GM18870 (cell line): Measurements from ENCODE around the gene DBR1.
"Not testable (repeated sequence)": the region's sequence is repeated elsewhere in the genome, so short reads cannot be mapped to it uniquely, and the experiment has no call there.

ENCODE experiments used
- ATAC-seq: cut with Tn5 transposase; IDR thresholded peaks from one replicate; pipeline ENCODE4 v1.9.1; 2021; ENCODE audit warnings: moderate library complexity; ENCODE audit not compliant: unreplicated experiment

Gene DBR1

DNA sequence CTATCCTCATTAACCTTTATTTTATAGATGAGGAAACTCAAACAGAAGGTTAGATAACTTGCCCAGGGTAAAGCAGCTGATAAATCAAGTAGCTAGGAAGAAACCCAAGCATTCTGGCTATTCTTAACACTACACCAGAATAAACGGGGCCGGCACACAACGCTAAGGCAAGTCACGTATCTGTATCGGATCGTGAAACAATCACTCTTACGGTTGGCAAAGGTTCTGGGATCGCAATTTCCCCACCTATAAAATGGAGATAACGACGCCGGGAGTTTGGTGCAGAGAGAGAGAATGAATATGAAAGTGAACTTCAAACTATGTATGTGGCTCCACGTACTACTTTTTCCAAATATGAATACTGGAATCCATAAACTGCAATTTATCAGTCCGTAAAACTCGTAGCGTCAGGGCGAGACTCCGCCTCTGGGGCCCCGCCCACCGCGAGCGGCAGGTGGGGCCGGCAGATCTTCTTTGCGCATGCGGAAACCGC is 12.1 kb upstream of the DBR1 start:
- peak; percentile 87 for ATAC-seq

DNA sequence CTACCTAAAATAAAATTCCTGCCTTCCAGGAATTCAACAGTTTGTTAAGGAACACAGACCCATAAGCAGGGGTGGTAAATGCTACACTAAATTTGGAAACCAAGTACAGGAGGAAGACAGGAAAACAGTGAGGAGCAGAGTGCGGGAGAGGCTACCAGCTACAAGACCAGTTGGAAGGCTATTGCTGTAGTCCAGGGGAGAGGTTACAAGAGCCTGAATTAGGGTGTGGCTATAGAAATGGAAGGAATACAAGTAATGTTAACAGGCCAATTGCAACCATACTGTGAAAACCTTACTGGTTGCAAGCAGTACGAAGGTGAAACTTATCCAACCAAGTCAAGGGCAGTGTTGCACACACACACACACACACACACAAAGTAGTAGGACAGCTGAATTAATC is 11.5 kb upstream of the DBR1 start:
- no peak for ATAC-seq

DNA sequence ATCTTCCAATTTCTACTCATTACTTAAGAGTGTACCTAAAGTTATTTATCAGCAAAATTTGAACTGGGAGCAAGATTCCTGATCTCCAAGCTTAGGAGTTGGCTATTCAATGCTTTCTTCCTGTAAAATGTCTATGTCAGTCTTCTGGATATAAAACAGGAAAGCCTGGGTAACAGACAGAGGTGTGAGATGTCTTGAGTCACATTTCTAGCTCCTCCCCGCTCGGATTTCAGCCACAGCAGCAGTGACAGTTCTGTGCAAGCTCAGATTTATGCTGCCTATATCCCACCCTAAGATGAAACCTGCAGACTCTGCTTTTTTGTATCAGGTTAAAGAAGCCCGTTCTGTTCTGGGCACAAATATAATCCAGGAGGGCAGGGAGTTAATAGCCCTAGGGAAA is 10.3 kb upstream of the DBR1 start:
- ATAC-seq = no peak

DNA sequence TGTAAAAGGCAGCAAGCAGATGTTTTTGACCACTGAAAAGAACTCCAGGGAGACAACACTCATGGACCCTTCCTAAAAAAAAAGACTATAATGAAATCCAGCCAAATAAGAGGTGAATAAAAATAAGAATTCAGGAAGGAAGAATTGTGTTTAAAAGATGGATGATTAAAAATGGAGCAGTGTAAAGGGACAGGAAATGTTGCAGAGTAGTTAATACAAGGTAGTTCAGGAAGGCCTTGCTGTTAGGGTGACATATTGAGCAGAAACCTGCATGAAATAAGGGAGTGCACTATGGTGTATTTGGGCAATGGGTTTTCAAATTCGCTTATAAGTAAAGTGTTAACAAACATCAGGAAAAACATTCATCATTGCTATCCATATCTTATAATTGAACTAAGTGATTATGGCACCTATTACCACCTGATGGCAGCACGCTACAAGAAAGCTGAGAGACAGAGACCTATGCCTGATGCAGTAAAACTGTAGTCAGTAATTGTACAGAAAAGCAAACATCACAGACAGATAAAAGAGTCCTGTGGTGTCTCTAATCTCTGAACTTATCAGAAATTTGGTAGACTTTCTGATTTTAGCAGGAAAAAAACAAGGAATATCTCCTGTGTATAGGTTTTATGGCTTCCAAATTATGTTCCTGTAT is 5.8 kb upstream of the DBR1 start:
- ATAC-seq = peak; percentile 60

DNA sequence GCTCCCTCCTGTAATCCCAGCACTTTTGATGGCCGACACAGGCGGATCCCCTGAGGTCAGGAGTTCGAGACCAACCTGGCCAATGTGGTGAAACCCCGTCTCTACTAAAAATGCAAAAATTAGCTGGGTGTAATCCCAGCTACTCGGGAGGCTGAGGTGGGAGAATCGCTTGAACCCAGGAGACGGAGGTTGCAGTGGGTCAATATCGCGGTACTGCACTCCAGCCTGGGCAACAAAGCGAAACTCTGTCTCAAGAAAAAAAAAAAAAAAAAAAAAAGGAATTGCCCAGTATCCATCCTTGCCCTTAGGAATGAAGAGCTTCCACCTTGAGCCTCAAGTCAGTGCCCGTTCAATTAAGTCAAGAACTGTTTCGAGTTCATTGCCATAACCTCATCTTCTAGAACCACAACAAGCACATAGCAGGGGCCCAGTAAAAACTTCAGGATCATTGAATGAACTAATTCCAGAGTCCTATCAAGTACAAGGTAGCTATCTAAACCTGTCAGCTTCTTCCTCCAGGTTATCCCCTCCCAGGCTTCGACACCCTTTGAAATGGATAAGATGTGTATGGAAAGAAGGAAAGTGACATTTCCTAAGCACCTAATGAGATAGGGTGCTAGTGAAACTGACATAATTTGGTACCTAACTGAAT is 826 bp downstream of the DBR1 start:
- no peak for ATAC-seq

DNA sequence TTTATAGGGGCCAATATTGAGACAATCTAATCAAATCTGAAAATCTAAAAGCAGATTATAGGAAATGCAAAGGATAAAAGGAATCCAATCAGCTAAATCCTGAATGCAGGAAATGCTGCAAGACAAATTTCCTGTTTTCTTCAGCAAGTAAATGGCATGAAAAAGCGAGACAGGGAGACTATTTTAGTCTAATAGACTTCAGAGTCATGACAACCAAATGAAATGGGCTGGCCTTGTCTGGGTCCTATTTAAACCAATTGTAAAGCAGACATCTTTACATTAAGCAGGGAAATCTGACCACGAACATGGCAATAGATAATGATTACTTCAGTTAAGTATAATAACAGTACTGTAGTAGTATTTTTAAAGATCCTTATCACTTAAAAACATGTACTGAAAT is 2.1 kb downstream of the DBR1 start:
- no peak for ATAC-seq

DNA sequence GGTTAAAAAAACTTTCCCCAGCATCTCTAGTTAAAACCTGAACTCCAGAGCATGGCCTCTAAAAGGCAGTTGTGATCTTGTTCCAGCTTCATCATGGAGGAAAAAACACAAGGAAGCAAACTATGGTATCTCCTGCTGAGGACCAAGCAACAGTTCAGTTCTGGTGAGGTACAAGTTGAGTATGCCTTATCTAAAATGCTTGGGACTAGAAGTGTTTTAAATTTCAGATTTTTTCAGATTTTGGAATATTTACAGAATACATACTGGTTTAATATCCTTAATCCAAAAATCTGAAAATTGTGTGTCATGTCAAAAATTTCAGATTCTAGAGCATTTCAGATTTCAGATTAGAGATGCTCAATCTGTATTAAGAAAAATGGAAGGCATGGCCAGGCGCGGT is 9.7 kb downstream of the DBR1 start:
- no peak for ATAC-seq

DNA sequence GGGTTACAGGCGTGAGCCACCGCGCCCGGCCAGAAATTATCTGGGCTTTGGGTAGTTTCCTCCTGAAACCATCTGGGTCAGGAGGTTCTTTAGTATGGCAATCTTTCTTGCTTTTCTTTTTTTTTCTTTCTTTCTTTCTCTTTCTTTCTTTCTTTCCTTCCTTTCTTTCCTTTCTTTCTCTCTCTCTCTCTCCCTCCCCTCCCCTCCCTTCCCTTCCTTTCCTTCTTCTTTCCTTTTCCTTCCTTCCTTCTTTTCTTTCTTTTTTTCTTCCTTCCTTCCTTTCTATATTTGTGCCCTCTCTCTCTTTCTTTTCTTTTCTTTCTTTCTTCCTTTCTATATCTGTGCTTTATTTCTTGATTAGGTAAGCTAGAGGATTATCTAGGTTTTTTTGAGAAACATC is 17.0 kb downstream of the DBR1 start:
- ATAC-seq = no peak

DNA sequence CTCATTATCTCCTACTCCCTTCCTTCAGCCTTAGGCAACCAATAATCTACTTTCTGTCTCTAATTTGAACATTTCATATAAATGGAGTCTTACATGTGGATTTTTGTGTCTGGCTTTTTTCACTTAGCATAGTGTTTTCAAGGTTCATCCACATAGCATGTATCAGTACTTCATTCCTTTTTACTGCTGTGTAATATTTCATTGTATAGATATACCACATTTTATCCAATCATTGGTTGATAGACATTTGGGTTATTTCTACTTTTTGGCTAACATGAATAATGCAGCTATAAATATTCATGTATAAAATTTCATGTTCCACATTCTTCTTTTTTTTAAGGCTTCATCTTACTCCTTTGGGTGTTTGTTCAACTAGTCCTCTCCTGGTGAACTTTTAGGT is 20.2 kb downstream of the DBR1 start:
- ATAC-seq = no peak

DNA sequence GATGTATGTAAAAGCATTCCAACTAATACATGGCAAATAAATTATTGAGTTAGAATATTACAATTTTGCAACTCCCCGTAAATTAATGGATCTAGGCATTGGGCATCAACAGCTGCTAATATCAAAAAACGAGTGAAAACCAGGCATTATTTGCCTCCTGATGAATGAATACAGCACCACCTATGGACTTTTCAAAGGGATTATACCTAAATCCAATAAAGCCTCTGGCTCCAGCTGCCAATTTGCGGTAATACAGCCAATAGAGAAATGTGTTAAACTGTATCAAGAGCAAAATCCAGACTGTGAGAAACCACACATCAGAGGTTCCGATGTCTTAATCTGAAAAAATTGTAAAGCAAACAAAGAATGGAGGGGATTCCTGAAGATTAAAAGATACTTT is 26.2 kb downstream of the DBR1 start:
- ATAC-seq = no peak

DNA sequence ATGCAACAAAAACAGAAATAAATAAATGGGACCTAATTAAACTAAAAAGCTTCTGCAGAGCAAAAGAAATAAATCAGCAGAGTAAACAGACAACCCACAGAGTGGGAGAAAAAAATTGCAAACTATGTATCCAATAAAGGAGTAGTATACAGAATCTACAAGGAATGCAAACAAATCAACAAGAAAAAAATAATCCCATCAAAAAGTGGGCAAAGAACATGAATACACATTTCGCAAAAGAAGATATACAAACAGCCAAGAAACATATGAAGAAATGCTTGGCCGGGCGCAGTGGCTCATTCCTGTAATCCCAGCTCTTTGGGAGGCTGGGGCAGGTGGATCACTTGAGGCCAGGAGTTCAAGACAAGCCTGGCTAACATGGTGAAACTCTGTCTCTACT is 32.5 kb downstream of the DBR1 start:
- not testable (repeated sequence) for ATAC-seq

DNA sequence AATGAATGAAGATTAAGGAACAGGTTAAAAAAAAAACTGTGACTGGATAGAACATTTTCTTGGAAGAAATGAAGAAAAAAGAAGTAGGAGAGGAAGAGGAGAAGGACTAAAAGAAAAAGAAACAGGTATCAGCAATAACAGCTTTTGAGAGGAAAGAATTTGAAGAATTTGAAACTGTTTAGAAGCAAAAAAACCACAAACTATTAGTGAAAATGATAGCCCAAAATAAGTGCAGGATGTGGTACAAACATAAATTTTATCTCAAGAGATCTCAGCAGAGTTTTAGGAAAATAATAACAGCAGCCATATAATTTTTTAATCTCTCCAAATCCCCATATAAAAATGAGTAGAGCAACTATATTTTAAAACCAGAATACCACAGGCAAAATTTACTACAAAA is 33.8 kb downstream of the DBR1 start:
- ATAC-seq = no peak

DNA sequence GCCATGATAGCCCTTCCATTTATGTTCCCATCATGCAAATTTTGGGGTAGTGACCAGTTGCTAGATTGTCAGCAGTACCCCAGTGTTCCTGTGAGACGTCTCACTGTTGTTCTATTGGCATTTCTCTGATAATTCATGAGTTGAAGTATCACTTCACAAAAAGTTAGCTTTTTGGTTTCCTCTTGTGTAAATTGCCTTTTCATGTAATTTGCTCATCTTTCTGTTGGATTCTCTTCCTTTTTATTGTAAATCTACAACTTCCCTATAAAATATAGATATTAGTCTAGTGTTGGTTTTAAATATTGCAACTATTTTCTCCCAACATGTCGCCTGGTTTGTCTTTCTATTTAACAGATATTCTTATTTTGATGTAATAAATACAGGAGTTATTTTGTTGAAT is 35.0 kb downstream of the DBR1 start:
- ATAC-seq = no peak

DNA sequence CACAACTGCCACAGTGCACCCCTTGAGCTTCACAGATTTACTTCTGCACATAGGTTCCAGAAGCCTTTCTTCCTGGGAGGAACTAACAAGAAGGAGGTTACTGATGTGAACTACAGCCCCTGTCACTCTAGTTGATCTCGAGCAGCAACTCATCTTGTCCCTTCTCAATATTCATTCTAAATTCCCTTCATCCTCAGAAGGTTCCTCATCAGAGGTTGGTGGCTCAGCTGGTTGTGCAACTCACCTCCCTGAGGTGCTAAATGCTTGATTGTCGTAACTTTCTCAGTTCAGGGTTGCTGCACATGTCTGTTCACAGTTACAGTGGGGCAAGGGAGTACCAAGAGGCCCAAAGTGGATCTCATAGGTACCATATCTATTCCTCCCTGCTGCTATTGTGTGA is 36.9 kb downstream of the DBR1 start:
- no peak for ATAC-seq

DNA sequence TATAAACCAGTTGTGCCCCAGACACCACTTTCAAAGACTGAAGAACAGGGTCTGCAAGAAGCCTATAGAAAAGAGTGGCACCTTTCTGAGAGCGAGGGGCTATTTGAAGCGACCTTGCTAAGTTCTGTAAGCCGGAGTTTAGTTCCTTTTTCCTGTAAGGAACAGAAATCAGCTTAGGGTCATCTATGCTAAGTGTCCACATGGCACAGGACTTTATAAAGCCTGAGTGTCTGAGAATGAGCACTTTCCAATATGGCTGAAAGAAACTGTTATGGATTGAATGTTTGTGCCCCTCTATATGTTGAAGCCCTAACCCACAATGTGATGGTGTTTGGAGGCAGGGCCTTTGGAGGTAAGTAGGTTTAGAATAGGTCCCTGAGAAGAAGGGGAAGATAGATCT is 38.5 kb downstream of the DBR1 start:
- no peak for ATAC-seq

DNA sequence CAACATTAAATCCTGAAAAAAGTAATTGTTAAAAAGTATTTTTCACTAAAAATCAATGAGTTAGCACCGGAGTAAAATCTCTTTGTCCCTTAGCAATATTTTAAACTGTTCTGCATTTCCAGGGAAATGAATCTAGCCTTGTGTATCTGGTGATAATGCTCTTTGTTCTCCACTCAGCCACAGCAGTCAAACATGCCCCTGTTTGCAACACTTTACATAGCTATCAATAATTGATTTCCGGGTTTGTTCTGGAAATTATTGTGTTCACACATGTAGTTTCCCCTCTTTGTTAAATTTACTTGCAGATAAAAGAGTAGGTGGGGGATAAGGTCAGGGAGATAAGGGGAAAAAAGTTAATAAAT is 38.9 kb downstream of the DBR1 start:
- ATAC-seq = no peak

DNA sequence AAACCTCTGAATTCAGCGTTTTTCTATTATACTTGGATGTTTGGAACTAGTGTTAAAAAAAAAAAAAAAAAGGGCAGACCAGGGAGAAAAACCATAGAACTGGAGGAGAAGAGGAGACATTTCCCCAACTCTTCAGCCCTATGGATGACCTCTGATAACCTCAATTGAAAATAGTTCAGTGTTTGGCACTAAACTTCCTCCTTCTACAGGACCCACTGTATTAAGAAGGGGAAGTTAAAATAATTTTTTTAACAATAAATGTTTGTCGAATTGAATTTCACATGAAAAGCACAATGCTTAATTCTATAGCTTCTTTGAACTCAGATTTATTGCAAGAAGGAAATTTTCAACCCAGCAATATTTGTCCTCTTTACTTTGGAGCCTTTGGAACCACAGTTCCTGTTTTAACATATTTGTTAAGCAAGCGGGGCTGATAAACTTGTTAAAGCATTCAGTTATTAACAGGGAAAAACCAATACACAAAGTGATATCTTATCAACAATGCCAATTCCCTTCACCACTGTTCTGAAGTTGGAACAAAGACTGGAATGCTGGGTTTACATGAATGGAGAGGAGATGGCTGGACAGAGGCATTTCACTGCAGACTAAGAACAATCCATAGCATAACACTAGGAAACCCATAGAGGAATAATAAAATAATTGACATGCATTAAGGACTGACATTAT is 39.4 kb downstream of the DBR1 start:
- ATAC-seq = no peak

DNA sequence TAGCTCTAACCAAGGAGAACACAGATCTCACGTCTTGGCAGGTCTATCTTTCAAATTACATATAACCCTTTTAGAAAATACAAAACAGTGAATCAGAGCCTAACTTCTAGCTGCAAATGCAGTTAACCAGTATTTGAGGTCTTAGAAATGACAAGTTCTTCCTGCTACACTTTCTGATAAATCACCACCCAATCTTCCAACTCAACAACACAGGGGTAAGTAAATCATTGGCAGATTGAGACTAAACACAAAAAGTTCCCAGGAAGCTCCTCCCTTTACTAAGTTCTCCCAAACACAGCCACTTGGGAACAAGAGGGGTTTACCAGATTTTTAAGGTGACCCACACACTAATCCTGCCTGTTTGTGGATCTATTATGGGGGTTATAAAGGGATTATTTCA is 42.5 kb downstream of the DBR1 start, which contains the start of gene A4GNT:
Gene A4GNT (minus strand): TSS at position 152 of the 400 bp plus-strand sequence. CDS start 1,134 bp downstream, outside the sequence.
- ATAC-seq = no peak

DNA sequence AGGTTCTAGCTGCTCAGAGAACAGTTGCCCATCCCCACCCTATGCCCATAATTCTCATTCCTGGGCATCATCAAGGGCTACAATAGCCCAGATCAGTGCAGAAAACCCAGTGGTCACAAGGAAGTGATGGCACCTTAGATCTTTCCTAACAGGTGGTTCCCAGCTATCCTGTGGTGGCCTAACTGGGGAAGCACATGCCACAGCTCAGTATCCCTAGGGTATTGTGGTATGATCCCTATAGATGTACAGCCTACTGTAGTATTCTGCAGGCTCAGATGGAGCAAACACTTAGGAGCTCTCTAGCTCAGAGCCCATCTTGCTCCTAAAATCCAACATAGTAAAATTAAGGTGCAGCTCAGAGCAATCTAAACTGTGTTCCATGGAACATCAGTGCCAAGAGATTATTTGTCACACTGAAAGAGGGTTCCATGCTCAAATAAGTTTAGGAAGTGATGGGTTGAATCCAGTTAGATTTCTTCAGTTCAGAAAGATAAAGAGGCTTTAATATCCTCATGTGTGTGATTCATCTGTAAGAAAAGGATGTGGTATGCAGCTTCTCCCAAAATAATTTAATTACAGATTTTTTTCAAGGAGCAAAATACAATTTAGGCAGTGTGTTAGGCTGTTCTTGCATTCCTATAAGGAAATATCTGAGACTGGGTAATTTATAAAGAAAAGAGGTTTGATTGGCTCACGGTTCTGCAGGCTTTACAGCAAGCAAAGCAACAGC is 46.9 kb downstream of the DBR1 start:
- ATAC-seq = no peak

DNA sequence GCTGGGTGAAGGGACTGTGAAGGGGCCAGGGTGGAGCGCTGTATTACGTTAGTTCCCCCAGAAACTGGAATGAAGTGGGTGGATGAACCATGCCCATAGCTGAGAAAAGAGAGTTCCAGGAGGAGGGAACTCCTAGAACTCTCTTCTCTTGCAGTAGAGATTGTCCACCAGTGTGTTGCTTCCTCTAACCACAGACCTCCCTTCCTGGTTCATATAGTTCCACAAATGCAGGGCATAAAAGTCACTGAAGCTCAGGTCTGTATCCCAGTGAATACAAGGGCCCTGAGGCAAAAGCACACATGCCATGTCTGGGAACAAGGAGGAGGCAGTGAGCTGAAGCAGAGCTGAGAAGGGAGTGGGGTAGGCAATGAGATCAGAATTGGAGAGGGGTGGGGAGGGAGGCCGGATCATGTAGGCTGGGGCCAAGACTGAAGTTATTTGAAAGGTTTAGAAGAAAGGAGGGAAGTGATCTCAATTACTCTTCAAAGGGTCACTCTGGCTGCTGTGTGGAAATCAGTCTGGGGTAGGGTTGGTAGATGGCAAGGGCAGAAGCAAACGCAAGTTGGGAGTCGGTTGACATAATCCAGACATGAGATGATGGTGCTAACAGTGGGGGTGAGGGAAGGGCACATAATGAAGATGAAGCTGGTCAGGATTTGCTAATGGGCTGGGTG is 49.0 kb downstream of the DBR1 start:
- ATAC-seq = no peak
